HG03457 (cell line): Measurements from ENCODE around the gene IQCM.
"Not testable (repeated sequence)": the region's sequence is repeated elsewhere in the genome, so short reads cannot be mapped to it uniquely, and the experiment has no call there.

Experiments used
- ATAC-seq: cut with Tn5 transposase; IDR thresholded peaks from one replicate; pipeline ENCODE4 v1.9.1; 2021; ENCODE audit warnings: moderate number of reproducible peaks; ENCODE audit not compliant: unreplicated experiment

IQCM gene

DNA sequence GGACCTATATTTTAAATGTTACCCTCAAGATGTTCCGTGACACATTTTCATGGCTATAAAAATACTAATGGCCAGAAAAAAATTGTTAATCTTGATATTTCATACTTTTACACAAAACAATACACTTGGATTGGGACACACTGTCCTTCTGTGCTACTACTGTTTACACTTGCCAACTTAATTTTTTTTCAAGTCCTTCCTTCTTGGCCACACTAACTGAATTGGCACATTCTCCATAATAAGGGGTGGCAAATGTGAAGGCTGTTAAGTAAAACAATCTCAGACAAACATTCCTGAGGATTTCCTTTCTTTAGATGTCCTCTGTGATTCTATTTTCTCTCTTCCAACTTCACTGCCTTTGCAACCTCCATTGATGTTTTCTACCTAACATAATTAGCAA is 225.8 kb downstream of the IQCM start:
- no peak for ATAC-seq

DNA sequence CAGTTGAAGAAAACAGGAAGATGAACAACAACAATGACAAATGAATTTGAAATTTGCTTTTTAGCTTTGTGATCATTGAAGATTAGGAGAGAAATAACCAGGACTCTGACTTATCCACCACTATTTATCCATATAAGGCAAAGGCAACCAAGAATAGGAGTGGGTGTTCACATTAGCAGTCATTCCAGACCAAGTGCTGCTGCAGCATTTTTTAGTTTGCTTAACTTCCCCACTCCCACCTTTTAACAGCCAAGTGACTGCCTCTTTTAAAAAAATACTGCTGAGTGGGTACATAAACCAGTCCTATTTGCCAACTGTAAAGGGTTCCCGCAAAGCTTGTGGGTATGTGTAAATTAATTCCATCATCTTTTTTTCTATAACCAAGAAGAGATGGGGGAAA is 230.9 kb downstream of the IQCM start:
- no peak for ATAC-seq

DNA sequence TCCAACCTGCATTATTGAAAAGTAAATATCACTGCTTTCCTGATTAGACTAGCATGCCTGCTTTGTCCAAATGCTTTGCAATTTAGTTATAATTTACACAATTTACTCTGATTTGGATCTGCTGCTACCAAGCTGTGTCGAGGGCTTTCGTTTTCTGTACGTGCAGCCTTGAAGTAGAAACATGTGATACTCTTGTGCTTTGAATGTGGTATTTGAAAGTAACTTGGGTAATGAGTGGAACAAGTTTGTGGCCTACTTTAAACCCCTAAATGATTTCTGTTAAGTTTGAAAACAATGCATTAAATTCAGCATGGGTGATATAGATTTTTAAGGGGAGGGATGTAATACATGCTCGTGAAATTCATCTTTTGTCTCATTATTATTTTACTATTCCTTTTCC is 240.7 kb downstream of the IQCM start:
- ATAC-seq, result no peak

DNA sequence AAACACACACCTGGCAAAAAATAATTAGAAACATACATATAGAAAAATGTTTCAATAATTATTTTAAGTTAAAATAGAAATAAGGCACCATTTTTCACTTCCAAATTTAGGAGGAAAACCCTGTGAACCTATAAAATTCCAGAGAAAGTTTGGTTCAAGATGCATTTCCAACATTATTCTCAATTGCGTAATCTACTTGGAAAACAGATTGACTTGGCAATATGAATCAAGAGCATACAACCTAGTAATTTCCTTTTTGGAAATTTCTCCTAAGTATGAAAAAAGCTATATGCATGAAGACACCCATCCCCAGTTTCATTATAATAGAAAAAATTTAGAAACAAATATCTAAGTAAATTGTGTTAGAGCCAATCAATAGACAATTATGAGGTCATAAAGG is 242.9 kb downstream of the IQCM start:
- ATAC-seq, result no peak

DNA sequence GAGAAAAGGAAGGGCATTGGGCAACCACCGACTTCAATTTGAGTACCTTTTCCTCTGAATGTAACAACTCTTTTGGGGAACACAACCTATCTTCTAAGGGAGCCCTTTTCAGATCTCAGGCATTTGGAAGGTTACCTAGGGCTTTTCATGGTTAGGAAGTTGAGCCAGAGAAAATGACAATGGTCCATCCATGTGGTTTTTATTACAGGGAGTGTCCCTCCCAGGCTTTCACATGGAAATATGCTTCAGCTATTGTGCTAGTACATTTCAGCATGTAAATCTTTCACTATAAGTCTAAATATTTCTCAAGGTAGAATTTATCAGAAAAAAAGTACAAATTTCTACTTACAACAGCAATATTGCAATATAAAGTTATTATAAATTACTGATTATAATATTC is 259.8 kb downstream of the IQCM start:
- no peak for ATAC-seq

DNA sequence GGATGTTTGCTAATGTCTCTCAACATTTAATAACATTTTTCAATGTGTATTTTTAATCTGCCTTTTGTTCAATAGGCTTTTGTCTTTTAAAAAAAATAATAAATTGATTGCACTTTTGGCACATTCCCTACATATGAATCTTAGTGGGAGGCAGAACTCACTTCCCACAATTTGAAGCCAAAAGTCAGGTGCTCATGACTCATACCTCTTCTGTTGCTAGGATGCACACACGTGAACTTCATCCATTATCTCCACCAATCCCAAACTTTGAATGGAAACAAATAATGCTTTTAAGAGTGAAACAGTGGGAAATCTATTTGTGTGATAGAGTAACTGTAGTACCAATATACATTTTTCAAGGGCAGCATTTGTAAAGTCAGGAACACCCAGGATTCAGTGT is 260.5 kb downstream of the IQCM start:
- ATAC-seq, result no peak

DNA sequence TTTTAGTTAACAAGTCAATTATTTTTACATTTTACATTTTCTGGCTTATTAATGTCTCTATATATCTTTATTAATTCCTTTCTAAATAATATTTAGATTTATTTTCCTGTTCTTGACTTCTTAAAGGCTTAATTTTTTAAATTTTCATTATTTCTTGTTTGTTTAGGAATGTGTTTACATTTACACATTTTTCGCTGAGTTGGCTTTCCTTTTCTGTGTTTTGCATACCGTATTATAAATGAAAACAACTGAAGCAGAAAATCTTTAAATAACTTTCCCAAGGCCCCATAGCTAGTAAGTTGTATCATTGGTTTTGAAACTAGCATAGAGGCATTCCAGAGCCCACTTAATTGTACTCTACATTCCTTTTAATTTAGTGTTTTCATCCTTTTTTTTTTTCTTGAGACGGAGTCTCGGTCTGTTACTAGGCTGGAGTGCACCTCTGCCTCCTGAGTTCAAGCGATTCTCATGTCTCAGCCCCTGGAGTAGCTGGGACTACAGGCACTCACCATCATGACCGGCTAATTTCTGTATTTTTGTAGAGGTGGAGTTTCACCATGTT is 261.6 kb downstream of the IQCM start:
- no peak for ATAC-seq

DNA sequence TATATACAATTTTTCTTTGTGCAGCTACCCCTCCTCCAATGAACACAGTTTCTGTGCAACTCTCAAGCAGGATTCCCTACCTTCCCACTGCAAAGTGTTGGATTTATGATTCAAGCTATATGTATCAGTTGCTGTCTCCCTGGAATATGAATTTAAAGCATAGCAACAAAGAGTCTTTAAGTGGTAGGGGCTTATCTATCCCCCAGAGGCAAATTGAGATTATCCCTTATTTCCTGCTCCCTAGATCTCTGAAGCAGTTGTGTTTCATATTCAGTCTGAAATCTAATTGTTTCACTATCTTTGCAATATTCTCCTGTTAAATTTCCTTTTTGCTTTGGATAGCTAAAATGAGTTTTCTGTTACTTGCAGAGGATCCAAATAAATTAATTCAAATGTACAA is 263.0 kb downstream of the IQCM start:
- no peak for ATAC-seq

DNA sequence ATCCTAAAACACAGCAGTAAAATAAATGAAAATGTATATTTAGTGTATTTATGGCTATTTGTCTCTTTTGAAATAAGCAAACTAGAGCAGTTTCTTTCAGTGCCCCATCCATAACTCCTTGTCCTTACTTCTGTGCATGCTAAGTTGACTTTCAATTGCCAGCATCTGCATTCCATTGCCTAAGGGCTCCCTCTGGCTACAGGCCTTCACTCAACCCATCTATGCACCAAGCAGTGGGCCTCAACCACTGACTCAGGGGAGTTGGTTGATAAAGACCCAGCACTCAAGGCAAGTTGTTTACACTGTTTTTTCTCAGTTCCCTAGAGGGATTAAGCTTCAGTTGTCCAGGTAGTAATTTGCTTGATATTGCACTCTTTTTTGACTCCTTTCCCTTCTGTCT is 265.7 kb downstream of the IQCM start:
- no peak for ATAC-seq

DNA sequence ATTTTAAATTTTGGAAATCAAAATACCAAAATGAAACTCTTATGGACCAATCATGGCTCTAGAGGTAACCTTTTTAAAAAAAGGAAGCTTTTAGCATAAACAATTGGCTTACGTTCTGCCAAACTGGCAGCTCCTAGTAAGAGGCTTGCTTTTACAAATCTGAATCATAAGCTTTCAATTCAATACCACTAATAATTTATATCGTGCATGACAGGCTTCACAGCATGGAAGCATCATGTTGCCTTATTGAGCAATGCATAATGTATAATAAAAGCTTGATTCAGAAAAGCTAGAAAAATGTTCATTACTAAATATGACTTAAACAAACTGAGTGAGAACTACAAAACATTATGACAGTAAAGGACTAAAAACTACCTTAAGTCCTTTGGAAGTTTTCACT is 280.9 kb downstream of the IQCM start:
- no peak for ATAC-seq

DNA sequence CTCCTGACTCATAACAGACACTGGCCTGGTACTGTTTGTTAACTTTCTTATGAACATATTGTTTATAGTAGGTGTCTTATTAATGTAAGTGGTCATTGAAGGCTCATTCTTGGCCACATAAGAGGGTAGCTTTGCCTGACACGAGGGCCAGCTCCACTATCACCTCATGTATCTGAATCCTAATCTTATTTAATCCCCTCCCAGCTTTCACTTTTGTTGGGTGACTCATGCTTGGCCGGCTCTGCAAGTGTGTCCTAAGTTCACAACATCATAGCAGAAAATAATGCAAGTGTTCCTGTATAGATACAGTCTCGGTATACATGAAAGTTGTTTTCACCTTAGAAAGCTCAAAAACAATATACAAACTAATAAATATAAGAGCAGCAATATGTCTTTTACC is 283.8 kb downstream of the IQCM start:
- no peak for ATAC-seq

DNA sequence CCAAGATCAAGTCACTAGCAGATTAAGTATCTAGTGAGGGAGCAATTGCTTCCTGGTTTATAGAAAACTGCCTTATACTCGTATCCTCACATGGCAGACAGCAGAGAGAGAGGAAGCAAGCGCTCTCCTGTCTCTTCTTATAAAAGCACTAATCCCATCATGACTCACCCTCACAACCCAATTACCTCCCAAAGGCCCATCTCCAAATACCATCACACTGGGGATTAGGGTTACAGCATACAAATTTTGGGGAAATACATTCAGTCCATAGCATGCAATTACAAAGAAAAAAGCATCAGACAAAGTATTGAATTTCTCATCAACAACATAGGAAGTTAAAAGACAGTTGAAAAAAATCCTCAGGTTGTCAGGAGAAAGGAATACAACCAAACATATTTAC is 292.6 kb downstream of the IQCM start:
- ATAC-seq, result no peak

DNA sequence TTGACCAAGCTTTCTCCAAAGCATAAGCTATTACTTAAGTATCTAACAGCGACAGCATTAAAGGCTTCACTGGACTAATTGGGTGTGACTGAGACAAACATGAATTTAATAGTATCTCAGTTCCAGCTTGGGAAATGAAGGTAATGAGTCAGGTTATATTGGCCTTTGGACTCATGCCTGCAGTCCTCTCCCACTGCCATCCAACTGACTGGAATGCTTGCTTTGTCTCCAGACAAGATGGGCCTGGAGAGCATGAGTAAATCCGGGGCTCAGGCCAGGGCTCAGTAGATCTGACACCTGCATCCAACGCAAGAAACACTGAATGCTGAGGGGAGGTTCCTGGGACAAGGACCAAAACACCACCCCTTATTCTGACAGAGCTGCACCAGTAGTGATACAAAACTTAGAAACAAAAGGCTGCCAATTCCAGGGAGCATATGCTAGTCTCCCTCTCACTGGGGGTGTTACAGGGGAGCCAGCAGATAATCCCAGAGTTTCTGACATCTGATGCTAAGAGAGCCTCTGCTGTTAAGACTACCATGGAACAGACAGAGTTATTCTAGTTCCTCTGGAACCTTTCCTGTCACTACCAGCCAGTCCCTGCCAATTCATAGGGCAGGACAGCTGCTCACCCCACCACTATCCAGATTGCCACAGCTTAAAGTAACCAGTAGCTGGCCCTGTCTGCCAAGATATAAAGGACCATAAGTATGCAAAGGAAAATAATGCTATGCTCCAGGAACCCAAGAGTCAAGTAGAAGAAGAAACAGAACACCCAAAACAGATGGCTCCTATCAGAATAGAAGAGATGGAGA is 293.8 kb downstream of the IQCM start:
- no peak for ATAC-seq

DNA sequence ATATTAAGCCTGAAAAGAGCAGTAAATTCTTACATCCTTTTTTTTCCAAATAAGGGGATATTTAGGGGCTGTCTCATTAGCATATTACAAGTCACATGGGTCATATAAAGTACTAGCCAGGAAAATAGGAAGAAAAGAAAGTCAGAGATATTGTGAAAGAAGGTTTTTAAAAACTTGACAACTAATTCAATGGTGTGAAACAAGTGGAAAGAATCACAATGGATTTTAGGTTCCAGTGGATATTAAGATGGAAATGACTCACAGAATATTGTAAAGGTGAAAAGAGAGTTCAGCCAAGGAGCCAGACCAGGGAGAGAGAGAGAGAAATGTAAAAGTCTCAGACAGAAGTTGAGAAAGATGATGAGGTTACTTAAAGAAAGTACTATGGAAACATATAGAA is 297.2 kb downstream of the IQCM start:
- ATAC-seq, result no peak

DNA sequence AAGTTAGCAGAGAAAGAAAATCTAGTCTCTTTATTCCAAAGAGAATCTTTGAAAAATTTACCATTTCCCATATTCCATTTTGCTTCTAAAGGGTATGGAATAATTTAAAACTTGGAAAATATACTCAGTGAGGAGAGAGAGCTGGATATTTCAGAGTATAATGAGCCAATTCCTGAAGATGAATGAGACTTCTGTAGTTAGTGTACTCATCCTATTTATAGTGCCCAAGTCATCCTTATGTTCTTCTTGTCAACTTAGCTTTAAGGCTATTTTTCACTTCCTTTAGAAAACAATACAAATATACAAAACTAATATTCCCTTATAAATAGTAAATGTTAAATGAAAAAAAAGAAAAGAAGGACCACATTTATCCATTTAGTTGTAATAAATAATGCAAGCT is 302.6 kb downstream of the IQCM start:
- no peak for ATAC-seq

DNA sequence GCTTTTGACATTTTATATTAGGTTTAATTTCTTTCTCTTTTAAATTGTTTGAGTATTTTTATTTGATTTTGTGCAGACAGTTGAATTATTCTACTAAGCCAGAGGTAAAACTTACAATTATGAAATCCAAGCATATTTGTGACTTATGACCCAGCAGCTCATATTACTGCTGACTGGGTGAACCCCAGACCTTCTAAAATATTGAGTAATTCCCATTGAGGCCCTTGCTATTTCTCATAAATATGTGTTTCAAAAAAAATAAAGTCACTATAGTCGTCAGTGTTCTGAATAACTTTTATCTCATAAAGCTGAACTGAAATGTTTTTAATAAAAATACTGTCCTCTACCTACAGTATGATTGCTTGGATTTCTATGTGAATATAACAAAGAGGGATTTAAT is 303.1 kb downstream of the IQCM start:
- ATAC-seq, result no peak

DNA sequence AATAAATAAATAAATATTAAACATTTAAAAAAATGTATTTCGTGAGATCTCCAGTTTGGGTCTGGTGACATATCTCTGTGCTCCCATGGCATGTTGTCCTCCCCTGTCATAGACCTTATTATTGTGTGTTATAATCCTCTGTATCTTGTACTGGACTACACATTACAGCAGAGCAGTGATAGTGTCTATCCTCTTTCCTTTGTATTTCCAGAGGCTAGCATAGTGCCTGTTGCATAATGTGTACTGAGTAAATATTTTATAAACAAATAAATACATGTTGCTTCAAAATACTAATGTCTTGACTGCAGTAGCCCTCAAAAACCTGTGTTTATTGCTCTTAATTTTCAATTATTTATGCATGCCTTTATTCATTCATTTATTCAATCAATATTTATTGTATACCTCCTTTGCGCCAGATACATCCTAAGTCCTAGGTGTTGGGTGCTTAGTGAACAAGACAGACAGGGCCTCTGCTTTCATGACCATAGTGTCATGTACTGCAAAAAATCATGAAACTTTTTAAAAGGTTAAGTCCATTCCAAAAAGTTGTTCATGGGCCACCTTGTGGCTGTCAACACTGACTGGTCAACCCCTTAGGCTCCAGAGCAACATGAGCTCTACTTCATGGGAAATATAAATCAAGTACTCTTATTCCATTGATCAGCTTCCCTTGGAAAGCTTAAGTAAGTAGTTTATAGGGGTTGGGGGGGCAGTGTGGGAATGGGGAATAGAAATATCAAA is 303.9 kb downstream of the IQCM start:
- ATAC-seq, result no peak

DNA sequence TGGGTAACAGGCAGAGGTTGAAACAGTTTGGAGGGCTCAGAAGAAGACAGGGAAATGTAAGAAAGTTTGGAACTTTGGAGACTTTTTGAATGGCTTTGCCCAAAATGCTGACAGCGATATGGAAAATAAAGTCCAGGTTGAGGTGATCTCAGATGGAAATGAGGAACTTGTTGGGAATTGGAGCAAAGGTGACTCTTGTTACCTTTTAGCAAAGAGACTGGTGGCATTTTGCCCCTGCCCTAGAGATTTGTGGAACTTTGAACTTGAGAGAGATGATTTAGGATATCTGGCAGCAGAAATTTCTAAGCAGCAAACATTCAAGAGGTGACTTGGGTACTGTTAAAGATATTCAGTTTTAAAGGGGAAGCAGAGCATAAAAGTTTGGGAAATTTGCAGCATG is 308.3 kb downstream of the IQCM start:
- not testable (repeated sequence) for ATAC-seq

DNA sequence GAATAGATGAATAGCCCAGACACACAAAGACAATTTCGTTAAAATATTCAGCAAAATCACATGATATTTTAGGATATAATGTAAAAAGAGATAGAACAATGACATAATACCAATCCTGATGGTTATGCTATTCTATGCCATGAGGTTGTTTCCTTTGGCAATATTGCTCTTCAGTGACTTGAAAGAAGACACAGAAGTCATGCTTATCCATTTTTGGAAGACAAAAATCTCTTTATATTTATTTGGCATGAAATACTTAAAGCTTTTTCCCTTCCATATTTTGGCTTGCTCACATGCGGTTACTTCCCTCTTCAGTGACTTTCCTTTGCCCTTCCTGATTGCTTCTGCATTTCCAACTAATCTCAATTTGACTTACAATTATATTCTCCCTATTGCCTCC is 314.8 kb downstream of the IQCM start:
- no peak for ATAC-seq

DNA sequence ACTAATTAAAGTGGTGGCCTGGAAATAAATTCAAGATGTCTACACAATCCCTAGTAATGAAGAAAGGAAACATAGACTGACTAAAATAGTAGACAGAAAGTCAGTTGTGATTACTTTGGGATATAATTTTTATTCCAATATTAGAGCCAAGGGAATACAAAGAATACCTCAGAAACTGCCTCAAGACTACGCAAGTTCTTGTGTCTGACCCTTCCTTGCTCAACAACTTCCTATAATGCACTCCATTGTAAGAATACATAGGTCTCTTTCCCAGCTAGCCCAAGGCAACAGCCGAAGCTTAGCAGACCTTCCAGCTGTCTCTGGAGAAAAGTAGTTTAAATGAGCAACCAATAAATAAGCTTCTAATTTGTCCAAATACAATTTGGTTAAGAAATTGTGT is 315.9 kb downstream of the IQCM start:
- no peak for ATAC-seq

DNA sequence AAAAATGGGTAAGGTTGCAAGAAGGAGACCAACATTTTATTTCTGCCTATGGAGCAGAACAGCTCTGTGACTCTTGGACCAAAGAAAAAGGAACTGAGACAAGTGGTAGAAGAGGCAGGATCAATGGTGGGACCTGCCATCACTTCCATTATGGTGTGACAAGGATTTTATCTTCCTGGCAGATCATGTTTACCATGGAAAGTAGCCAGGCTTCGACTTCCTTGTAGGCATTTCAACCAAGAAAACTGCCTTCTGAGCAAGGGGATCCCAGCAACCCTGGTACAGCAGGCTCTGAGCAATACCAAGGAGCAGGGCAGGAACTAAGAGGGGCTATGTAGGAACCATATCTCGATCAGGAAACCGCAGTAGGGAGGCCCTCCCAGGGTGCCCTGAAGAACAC is 317.4 kb downstream of the IQCM start:
- ATAC-seq, result no peak

DNA sequence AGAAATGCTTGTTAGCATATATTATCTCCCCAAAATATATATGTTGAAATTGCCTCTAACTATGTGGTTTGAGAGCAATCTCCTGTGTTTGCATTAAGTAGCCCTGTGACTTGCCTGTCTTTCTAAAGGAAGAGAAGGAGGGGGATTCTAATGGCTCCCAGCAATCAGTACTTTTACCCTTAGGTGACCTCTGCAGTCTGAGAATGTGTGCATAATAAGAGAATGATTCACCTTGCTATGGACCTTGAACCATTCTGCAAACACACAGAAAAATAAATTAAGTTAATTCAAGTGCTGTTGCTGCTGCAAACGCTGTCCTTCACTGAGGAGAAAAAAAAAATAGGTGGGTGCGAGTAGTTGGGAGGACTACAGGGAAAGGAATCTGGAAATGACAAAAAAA is 322.2 kb downstream of the IQCM start:
- ATAC-seq, result no peak
